Measurements from ENCODE around the gene MYOM3. TPM values are rescaled to one million over a fixed set of nuclear protein-coding genes. Genes with fewer than 3 reads are reported as not detected.

The MYOM3 gene
- total and polyA plus RNA-seq, 2 of the 13 experiments (the other 11 are each of a cell fraction or from before 2014, with no cell fraction given), result 5.8 to 15.3 TPM

DNA sequence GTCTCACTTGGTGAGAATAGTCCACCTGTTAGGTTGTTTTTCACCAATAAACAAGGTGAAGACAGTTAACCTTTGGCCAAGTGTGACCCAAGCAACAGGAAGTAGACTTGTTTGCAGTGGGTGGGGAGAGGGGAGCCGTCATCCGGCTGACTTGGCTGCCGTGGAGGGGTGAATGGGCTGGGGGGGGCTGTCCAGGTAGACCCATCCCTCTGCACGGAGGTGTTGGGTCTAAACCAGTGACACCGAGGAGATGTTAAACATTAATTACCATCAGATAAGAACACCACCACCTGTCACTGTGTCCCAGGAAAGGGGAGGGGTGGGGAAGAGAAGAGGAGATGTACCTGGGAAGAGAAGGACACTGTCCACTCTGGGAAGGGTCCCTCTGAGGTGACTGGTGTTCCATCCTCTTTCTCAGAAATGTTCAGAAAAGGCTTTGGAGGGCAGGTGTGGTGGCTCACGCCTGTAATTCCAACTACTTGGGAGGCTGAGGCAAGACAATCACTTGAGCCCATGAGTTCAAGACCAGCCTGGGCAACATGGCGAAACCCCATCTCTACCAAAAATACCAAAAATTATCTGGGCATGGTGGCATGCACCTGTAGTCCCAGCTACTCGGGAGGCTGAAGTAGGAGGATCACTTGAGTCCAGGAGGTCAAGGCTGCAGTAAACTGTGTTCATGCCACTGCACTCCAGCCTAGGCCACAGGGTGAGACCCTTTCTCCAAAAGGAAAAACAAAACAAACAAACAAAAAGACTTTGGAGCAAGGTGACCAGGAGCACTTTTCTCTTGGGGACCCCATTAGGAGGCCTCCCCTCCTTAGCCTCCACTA is 6.7 kb upstream of the MYOM3 start (continued):
- TF ChIP-seq ZNF543 (CRISPR knock-in tag; IDR thresholded peaks at IDR 0.05), result no peak
- TF ChIP-seq CEBPB (IDR thresholded peaks at IDR 0.05; ENCODE audit: borderline replicate concordance, low read depth, low read length), result no peak
- peak; percentile 30; the same call in 1 of the 2 replicates for TF ChIP-seq SP4 (CRISPR knock-in tag; IDR thresholded peaks at IDR 0.05)
- TF ChIP-seq ZNF746 (CRISPR knock-in tag; IDR thresholded peaks at IDR 0.05), result no peak
- TF ChIP-seq KLF13 (CRISPR knock-in tag; IDR thresholded peaks at IDR 0.05), result no peak
- no peak for TF ChIP-seq ZNF138 (CRISPR knock-in tag; IDR thresholded peaks at IDR 0.05; ENCODE audit: low read depth)
- no peak for TF ChIP-seq ZNF468 (CRISPR knock-in tag; IDR thresholded peaks at IDR 0.05)
- no peak for TF ChIP-seq SIX4 (CRISPR knock-in tag; IDR thresholded peaks at IDR 0.05)
- no peak for TF ChIP-seq DR1 (CRISPR knock-in tag; IDR thresholded peaks at IDR 0.05)
- TF ChIP-seq ZNF232 (CRISPR knock-in tag; IDR thresholded peaks at IDR 0.05; ENCODE audit: borderline replicate concordance), result no peak
- TF ChIP-seq PRPF4 (IDR thresholded peaks at IDR 0.05; ENCODE audit: low read depth, low read length, poor library complexity, severe bottlenecking), result no peak
- TF ChIP-seq ZFY (CRISPR knock-in tag; IDR thresholded peaks at IDR 0.05), result no peak; the same call in 1 of the 2 replicates
- no peak for TF ChIP-seq ZKSCAN1 (IDR thresholded peaks at IDR 0.05; ENCODE audit: low read length)
- no peak for TF ChIP-seq NFYC (CRISPR knock-in tag; IDR thresholded peaks at IDR 0.05)
- peak; percentile 96 for TF ChIP-seq SP5 (CRISPR knock-in tag; IDR thresholded peaks at IDR 0.05; ENCODE audit: borderline replicate concordance, low read depth)
- TF ChIP-seq, protein P1, sequence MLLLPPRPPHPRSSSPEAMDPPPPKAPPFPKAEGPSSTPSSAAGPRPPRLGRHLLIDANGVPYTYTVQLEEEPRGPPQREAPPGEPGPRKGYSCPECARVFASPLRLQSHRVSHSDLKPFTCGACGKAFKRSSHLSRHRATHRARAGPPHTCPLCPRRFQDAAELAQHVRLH (CRISPR knock-in tag; IDR thresholded peaks at IDR 0.05; ENCODE audit: borderline replicate concordance, low read depth), result peak; percentile 40; the same call in 1 of the 2 replicates
- TF ChIP-seq ERF (CRISPR knock-in tag; IDR thresholded peaks at IDR 0.05), result peak; percentile 51; the same call in 1 of the 2 replicates
- no peak for TF ChIP-seq ZBTB3 (CRISPR knock-in tag; IDR thresholded peaks at IDR 0.05; ENCODE audit: borderline replicate concordance, low read depth)
- TF ChIP-seq, protein P2, sequence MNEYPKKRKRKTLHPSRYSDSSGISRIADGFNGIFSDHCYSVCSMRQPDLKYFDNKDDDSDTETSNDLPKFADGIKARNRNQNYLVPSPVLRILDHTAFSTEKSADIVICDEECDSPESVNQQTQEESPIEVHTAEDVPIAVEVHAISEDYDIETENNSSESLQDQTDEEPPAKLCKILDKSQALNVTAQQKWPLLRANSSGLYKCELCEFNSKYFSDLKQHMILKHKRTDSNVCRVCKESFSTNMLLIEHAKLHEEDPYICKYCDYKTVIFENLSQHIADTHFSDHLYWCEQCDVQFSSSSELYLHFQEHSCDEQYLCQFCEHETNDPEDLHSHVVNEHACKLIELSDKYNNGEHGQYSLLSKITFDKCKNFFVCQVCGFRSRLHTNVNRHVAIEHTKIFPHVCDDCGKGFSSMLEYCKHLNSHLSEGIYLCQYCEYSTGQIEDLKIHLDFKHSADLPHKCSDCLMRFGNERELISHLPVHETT (CRISPR knock-in tag; conservative IDR thresholded peaks at IDR 0.05), result no peak
- TF ChIP-seq, protein P3, sequence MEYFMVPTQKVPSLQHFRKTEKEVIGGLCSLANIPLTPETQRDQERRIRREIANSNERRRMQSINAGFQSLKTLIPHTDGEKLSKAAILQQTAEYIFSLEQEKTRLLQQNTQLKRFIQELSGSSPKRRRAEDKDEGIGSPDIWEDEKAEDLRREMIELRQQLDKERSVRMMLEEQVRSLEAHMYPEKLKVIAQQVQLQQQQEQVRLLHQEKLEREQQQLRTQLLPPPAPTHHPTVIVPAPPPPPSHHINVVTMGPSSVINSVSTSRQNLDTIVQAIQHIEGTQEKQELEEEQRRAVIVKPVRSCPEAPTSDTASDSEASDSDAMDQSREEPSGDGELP (IDR thresholded peaks at IDR 0.05; ENCODE audit: borderline replicate concordance, low read depth), result peak; percentile 68
- TF ChIP-seq ZNF446 (CRISPR knock-in tag; IDR thresholded peaks at IDR 0.05), result no peak
- no peak for TF ChIP-seq RFX5 (IDR thresholded peaks at IDR 0.05; ENCODE audit: low read depth, low read length)
- TF ChIP-seq SMAD3 (CRISPR knock-in tag; IDR thresholded peaks at IDR 0.05), result no peak
- no peak for TF ChIP-seq NKX3-1 (CRISPR knock-in tag; IDR thresholded peaks at IDR 0.05)
- no peak for TF ChIP-seq RELA (CRISPR knock-in tag; IDR thresholded peaks at IDR 0.05)
- TF ChIP-seq IRF2 (CRISPR knock-in tag; IDR thresholded peaks at IDR 0.05), result 0 out of 2 replicates have a peak, but pooled peaks have one; percentile 35
- TF ChIP-seq SATB2 (CRISPR knock-in tag; IDR thresholded peaks at IDR 0.05), result no peak
- no peak for TF ChIP-seq ZNF44 (CRISPR knock-in tag; IDR thresholded peaks at IDR 0.05)
- TF ChIP-seq ZNF264 (CRISPR knock-in tag; IDR thresholded peaks at IDR 0.05), result no peak
- peak; percentile 75; the same call in 1 of the 2 replicates for TF ChIP-seq PHF21A (CRISPR knock-in tag; IDR thresholded peaks at IDR 0.05)
- peak; percentile 97 for TF ChIP-seq TBX2 (CRISPR knock-in tag; IDR thresholded peaks at IDR 0.05; ENCODE audit: borderline replicate concordance)
- TF ChIP-seq ZNF331 (CRISPR knock-in tag; IDR thresholded peaks at IDR 0.05), result no peak
- TF ChIP-seq CC2D1A (CRISPR knock-in tag; IDR thresholded peaks at IDR 0.05), result no peak

Data from HepG2 (cell line).